Mammary epithelial cell (primary cell): ENCODE data around the gene HSPA12A.

Source experiments
- CTCF ChIP-seq, 2 donors: IDR thresholded peaks in 1 of 2; conservative IDR thresholded peaks in 1 of 2; 2 replicates each; pipeline ENCODE4 v1.5.1; 2011 to 2012; ENCODE audit warnings: inconsistent platforms in 2 of 2, low read length in 2 of 2, mild to moderate bottlenecking in 2 of 2, control low read depth in 1 of 2, low read depth in 1 of 2; ENCODE audit not compliant: insufficient read depth in 1 of 2; ENCODE audit errors: extremely low read depth in 1 of 2
- EZH2 ChIP-seq: IDR thresholded peaks from 2 replicates; pipeline ENCODE4 v1.6.1; 2012; ENCODE audit warnings: low read length, inconsistent platforms, borderline replicate concordance

- TF ChIP-seq CTCF (conservative IDR thresholded peaks at IDR 0.05 in 1 of 2, IDR thresholded peaks at IDR 0.05 in 1 of 2; ENCODE audit: extremely low read depth in 1 of 2, insufficient read depth in 1 of 2, low read depth in 1 of 2, low read length in 2 of 2) (no peak), EZH2 (no peak)
Observed at GRCh38 chr10:116744885-116745284, 2.5 kb upstream of the HSPA12A start.
